HG03066 (cell line): ENCODE results near the gene ABHD17C.

Experiments used
- ATAC-seq: cut with Tn5 transposase; IDR thresholded peaks from one replicate; pipeline ENCODE4 v1.9.1; 2021; ENCODE audit warnings: low read depth; ENCODE audit not compliant: unreplicated experiment

Gene ABHD17C

DNA sequence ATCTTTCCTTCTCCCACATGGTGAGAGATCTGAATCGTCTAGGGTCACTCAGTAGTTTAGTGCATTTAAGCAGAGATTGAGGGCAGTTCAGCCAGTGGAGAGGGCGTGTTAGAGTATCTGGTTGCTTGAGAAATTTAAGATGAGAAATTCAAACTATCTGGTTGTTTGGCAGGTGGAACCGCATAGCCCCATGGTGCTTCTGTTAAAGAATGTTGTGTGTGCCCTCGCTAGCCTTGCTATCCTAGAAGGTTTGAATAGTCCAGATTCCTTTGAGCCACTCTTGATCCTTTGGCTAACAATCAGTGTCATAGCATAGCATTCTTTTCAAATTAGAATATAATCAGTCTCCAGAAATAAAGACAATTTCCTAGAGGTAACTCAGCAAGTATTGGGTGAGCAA is 32.1 kb downstream of the ABHD17C start:
- ATAC-seq = no peak

- no peak for ATAC-seq
Measured at GRCh38 chr15:80727596-80727995, 32.5 kb downstream of the ABHD17C start.

- no peak for ATAC-seq
Measured at GRCh38 chr15:80730387-80730786, 35.3 kb downstream of the ABHD17C start.

DNA sequence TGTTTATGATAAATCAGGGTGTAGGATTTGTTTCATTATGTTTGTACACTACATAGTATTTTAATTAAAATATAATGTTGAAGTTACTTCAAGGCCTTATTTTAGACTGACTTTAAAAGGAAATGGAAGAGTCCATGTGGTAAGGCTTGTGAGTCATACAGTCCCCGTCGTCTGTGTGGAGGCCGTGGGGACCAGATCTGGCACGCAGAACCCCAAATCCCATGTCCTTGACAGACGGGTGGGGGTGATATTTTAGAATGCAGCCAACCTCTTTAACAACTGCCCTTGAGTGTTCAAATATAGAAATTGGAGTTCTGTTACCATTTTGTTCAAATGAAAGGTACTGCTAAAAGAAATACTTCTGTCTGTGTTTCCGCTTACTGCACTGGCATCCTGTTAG is 35.8 kb downstream of the ABHD17C start:
- ATAC-seq = no peak

- no peak for ATAC-seq
Measured at GRCh38 chr15:80732167-80732566, 37.1 kb downstream of the ABHD17C start.

DNA sequence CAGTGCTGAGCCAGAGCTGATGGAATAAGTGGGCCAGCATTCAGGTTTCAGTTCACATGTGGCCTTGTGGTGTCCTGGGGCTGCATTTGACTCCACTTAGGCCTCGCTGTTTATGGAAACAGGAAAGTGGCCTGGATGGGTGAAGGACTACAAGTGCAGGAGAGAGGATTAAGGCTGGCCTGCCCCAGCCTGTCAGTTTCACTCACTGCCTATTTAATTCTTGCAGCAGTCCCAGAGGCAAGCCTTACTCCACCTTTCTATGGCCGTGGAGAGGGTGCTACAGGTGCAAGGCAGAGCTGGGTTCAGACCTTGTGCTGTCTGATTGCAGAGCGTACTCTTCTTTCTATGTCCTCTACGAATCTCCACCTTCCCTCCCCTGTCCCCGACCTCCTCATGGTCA is 37.7 kb downstream of the ABHD17C start:
- no peak for ATAC-seq

DNA sequence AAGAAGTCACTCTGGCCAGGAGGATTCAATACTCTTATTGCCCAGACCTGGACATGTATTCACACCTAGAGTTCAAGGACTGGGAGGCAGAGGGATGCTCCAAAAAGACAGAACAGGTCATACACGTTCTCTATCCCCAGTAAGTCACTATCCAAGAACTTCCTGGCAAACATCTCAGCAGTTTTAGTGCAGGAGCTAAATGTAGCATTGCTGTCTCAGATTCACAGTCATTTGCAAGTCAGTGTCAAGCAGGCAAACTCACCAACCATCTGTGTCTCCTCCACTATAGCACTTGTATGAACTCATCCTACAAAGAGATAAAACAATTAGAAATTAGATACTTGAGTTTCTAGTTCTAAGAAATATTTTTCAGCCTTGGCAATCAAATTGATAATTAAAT is 38.4 kb downstream of the ABHD17C start:
- ATAC-seq = no peak

DNA sequence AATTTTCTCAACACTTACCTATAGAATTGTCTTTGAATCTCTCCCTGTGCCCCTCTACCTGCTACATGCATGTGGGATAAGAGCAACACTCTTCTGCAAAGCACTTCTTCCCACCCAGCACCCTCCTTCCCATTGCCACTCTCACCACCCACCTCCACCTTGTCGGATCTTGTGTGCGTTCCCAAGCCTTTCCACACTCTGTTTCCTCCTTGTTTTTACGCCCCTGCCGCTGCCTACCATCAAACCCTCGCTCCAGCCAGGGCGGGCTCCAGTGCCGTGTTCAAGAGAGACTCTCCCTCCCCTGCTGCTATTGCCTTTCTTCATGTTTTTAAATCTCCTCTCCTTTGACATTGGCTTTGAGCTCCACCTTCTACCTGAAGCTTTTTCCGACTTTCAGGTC is 40.2 kb downstream of the ABHD17C start:
- ATAC-seq = no peak

- ATAC-seq = no peak
Measured at GRCh38 chr15:80736560-80736959, 41.5 kb downstream of the ABHD17C start.

DNA sequence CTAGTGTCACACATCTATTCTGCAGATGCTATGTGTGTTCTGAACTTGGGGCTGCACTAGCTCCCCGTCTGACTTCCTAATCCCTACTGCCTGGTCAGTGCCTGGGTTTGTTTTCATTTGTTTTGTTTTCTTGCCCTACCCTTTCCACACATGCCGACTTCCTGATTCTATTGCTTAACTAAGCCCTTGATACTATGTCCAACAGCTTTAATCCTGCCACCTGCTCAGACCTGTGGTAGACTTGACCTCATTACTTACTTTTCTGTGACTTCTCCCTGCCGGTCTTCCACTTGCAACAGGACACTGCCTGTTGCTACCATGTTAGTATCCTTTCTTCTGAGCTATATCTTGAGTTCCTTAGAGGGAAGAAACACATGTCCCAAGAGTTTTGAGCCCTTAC is 44.8 kb downstream of the ABHD17C start:
- ATAC-seq = no peak

DNA sequence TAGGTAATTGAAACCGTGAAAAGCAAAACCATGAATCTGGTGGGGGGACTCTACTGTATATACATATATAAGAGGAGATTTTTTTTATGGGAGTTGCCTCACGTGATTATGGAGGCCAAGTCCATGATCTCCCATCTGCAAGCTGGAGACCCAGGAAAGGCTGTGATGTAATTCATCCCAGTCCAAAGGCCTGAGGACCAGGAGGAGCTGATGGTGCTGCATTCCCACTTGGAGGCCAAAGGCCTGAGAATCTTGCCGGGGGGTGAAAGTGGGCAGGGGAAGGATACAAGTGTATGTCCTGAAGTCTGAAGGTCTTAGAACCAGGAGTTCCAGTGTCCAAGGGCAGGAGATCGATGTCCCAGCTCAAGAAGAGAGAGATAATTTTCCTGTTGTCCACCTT is 47.0 kb downstream of the ABHD17C start:
- no peak for ATAC-seq

- ATAC-seq = no peak
Measured at GRCh38 chr15:80743189-80743833, 48.2 kb downstream of the ABHD17C start.

DNA sequence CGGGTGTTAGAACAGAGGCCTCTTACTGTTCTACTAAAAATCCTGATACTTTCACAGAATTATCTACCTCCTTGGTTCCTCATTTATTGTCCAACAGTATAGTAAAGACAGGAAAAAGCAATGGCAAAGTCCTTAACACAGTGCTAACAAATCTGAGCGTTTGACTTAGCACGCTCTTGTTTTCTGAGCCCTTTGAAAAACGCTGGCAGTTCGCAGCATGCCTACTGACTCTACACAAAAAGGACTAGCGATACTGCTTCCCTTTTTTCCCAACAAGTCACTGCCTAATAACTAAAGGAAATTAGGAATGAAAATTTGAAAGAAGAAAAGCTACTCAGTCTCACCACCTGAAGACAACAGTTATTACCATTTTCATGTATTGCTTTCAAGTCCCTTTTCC is 49.3 kb downstream of the ABHD17C start:
- no peak for ATAC-seq

DNA sequence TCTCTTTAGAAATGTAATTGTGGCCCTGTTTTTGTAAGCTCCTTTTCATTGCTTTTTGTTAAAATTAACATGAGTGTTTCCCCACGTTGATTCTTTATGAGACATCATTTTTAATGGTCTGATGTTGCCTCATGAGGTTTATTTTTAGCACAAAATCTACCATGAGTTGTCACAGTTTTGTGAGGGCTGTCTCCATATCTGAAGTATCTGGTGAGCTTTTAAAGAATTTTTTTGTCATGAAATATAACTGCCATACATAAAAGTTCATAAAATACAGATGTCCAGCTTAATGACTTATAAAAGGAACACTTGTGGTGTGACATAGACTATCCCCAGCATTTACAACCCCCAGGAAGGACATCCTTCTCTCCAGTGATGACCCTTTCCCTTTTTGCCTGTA is 49.7 kb downstream of the ABHD17C start:
- ATAC-seq = no peak

DNA sequence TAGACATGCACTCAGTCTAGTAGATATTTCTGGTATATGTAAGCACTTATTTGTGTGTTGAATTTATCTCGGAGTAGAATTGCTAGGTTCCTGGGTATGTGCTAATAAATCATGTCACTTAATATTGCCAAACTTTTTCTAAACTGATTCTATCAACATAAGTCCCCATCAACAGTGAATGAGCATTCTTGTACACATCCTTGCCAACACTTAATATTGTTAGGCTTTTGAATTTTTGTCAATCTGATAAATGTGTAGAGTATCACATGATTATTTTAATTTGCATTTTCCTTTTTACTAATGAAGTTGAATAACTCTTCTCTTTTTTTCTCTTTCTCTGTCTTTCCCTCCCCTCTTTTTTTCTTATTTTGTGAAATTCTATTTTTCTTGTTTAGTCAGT is 50.8 kb downstream of the ABHD17C start:
- no peak for ATAC-seq

- ATAC-seq = no peak
Measured at GRCh38 chr15:80747317-80748053, 52.4 kb downstream of the ABHD17C start.

DNA sequence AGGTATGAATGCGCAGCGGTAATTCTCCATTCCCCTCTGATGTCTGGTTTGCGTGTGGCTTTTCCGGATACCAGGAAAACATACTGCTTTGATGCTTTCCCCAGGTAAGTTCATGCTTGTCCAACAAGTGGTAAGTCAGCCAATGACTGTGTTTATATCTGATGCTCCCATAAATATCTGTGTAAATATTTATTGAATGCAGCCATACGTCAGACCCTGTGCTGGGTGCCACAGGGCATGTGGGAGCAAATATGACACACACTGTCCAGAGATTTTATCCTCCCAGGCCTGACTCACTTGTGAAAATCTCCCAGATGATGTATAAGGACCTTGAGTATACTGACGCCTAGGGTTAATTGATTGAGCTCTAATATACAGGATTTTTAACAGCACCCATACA is 54.5 kb downstream of the ABHD17C start:
- no peak for ATAC-seq

GRCh38 chr15:80750575-80750974 is 55.5 kb downstream of the ABHD17C start:
- ATAC-seq = no peak

DNA sequence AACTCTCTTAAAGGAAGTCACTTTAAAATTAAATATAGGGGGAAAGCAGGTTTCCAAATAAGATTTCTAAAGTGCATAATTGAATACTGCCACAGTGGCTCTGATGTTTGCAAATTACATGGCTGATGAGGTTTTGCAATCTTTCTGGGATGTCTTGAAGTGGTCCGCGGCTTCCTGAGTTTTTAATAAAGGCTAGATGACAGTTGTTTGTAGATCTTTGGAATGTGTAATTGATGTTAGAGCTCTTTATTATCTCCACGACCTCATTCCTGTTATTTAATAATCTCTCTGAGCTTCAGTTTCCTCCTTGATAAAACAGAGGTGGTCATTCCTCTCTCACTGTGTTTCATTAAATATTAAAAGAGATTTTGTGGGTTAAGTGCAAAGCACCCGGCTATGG is 57.1 kb downstream of the ABHD17C start:
- ATAC-seq = no peak

GRCh38 chr15:80753161-80753560 is 58.1 kb downstream of the ABHD17C start:
- ATAC-seq = no peak

- no peak for ATAC-seq
Measured at GRCh38 chr15:80754014-80754413, 58.9 kb downstream of the ABHD17C start.

DNA sequence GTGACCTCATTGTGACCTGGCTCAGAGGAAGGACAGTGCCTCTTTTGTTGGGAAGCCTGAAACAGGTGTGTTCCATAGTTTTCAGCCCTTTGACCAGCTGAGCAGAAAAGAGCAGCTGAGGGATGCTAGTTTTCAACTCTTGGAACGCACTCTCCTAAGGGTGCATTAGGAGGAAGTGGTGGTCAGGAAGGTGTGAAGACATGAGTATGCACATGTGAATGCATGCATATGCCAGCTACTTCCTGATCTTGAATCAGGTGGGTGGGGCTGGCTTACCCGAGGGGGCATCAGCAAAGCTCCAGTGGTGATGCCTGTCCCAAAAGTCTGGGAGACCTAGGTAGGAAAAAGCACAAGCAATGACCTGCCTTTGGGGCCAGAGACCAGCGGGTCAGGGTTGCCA is 60.8 kb downstream of the ABHD17C start:
- no peak for ATAC-seq
